ENCODE data around the gene HIGD2B.
"Not testable (repeated sequence)": the region's sequence is repeated elsewhere in the genome, so short reads cannot be mapped to it uniquely, and the experiment has no call there.

HIGD2B gene

DNA sequence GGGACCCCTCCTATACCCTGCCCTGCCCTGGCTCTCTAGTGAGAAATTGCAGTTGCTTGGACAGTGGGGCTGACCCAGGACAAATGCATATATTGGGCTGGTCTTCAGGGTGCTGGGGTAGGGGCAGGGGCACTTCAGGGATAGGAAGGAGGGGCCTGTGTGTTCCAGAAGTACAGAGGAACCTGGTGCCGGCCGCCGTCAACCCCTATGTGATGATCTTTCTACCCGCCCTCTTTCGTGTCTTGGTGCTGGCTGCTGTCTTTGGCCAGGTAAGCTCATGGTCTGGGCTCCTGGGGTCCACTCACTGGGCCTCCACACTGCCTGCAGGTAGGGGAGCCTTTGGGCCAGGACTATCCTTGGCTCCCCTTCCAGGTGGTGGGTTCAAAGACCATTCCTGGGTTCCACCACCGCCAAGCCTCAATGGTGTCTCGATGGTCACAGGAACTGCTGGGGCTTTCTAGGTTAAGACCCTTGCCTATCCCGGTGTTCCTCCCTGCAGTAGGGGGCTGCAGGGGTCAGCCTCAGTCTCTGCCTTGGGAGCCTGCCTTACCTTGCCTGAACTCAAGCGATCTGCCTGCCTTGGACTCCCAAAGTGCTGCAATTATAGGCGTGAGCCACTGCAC is 37.2 kb downstream of the HIGD2B start:
- H3K4me1 ChIP-seq (ENCODE audit: insufficient read depth, low read length, severe bottlenecking); H3K9ac ChIP-seq (ENCODE audit: low read length); H3K9me2 ChIP-seq (ENCODE audit: low read depth, low read length); H3K27ac ChIP-seq (ENCODE audit: low read depth, low read length, poor library complexity, severe bottlenecking); H3K79me2 ChIP-seq (ENCODE audit: insufficient read depth, low read length); H3F3A ChIP-seq (ENCODE audit: insufficient read depth, low read length); H3K36me3 ChIP-seq (ENCODE audit: insufficient read depth, low read length); H3K4me2 ChIP-seq (ENCODE audit: low read length); H3K9me3 ChIP-seq (ENCODE audit: low read length); H4K20me1 ChIP-seq (ENCODE audit: insufficient read depth, low read length); H3K4me3 ChIP-seq (ENCODE audit: low read depth, low read length, poor library complexity, severe bottlenecking); H3K27me3 ChIP-seq (ENCODE audit: insufficient read depth, low read length); H2AFZ ChIP-seq (ENCODE audit: low read length): not testable (repeated sequence)

DNA sequence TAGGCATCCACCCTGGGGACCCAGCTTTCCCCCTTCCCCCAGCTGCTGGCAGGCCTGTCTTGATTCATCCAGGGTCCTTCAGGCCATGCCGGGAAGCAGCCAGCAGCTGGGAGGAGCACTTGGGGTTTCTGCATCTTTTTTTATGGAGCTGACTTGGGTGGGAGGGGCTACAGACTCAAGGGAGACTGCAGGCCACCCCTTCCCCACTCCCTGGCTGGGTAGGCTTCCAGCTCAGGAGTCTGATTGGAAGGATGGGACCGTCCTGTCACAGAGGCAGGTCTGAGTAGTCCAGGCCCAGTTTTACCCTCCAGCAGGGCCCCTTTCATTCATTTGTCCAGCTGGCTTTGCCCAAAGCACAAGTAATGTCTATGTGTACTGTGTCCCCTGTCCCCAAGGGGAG is 43.7 kb downstream of the HIGD2B start:
- not testable (repeated sequence) for H3K79me2 ChIP-seq (ENCODE audit: insufficient read depth, low read length); H4K20me1 ChIP-seq (ENCODE audit: insufficient read depth, low read length); H3F3A ChIP-seq (ENCODE audit: insufficient read depth, low read length); H3K4me3 ChIP-seq (ENCODE audit: low read depth, low read length, poor library complexity, severe bottlenecking); H3K9ac ChIP-seq (ENCODE audit: low read length); H3K4me2 ChIP-seq (ENCODE audit: low read length); H3K9me3 ChIP-seq (ENCODE audit: low read length); H3K36me3 ChIP-seq (ENCODE audit: insufficient read depth, low read length); H2AFZ ChIP-seq (ENCODE audit: low read length); H3K9me2 ChIP-seq (ENCODE audit: low read depth, low read length); H3K27ac ChIP-seq (ENCODE audit: low read depth, low read length, poor library complexity, severe bottlenecking); H3K27me3 ChIP-seq (ENCODE audit: insufficient read depth, low read length); H3K4me1 ChIP-seq (ENCODE audit: insufficient read depth, low read length, severe bottlenecking)

DNA sequence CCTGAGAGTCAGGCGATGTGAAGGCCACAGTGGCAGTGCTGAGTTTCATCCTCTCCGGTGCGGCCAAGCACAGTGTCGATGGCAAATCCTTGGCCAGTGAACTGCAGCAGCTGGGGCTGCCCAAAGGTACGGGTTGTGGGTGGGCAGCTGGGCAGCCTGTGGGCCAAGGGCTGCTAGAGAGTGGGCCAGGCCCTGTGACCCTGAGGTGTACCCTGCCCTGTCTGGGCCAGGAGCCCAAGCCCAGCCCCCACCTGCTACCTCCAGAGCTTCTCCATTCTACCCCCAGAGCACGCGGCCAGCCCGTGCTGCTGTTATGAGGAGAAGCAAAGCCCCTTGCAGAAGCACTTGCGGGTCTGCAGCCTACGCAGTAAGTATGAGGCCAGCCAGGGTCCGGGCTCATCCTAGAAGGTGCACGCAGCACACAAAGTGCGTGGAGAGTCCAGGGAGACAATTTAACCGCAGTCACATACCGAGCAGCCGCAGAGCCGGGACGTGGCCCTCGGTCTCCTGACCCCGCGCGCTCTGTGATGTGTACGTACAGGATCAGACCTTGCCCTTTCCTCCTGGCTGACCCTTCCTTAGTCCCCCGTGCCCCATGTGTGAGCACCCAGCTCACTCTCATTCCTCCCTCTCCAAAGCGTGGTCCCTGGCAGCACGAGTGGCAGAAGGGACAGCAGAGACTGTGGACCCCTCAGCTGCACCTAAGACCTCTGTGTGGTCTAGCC is 46.1 kb downstream of the HIGD2B start:
- H3K9me3 ChIP-seq (ENCODE audit: low read length); H3K79me2 ChIP-seq (ENCODE audit: insufficient read depth, low read length); H2AFZ ChIP-seq (ENCODE audit: low read length); H3K27me3 ChIP-seq (ENCODE audit: insufficient read depth, low read length); H3K27ac ChIP-seq (ENCODE audit: low read depth, low read length, poor library complexity, severe bottlenecking); H4K20me1 ChIP-seq (ENCODE audit: insufficient read depth, low read length); H3K4me1 ChIP-seq (ENCODE audit: insufficient read depth, low read length, severe bottlenecking); H3K4me3 ChIP-seq (ENCODE audit: low read depth, low read length, poor library complexity, severe bottlenecking); H3F3A ChIP-seq (ENCODE audit: insufficient read depth, low read length); H3K9me2 ChIP-seq (ENCODE audit: low read depth, low read length); H3K9ac ChIP-seq (ENCODE audit: low read length); H3K36me3 ChIP-seq (ENCODE audit: insufficient read depth, low read length); H3K4me2 ChIP-seq (ENCODE audit: low read length): not testable (repeated sequence)

DNA sequence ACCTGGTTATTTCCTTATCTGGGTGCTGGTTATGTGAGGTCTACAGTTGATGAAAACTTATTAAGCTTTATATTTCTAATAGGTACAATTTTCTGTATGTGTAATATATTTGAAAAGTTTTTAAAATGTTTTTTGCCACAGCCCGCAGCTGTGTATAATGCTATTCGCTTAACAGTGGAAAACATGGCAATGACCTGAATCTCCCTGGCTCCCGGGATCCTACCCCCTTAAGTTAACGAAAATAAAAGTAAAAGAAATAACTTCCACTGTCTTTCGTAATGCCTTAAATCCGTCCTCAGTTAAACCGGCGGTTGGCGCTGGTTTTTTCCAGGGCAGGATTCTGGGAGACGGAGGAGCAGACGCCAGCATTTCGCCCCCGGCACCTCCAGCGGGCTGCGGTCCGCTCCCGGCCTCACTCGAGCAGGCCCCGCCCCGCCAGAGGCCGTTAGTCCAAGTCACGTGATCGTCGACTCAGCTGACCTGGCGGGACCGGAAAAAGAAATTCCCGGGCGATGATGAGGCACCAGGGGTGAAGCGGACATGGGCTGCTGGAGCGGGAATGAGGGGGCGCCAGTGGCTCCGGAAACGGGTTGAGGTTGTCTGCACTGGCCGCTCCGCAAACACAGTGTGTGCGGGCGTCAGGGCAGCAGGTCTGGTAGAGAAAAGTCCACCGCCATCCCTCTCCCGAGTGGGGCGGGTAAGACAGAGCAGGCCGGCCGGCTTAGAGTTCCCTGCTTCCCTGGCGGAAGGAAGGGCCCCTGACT is 49.3 kb downstream of the HIGD2B start:
- not testable (repeated sequence) for H3K9me2 ChIP-seq (ENCODE audit: low read depth, low read length); H3K36me3 ChIP-seq (ENCODE audit: insufficient read depth, low read length); H3K27ac ChIP-seq (ENCODE audit: low read depth, low read length, poor library complexity, severe bottlenecking); H2AFZ ChIP-seq (ENCODE audit: low read length); H3K4me2 ChIP-seq (ENCODE audit: low read length); H3K9me3 ChIP-seq (ENCODE audit: low read length); H3K4me1 ChIP-seq (ENCODE audit: insufficient read depth, low read length, severe bottlenecking); H4K20me1 ChIP-seq (ENCODE audit: insufficient read depth, low read length); H3F3A ChIP-seq (ENCODE audit: insufficient read depth, low read length); H3K79me2 ChIP-seq (ENCODE audit: insufficient read depth, low read length); H3K27me3 ChIP-seq (ENCODE audit: insufficient read depth, low read length); H3K9ac ChIP-seq (ENCODE audit: low read length)
- peak overlapping the region; percentile 52 for H3K4me3 ChIP-seq (ENCODE audit: low read depth, low read length, poor library complexity, severe bottlenecking)

DNA sequence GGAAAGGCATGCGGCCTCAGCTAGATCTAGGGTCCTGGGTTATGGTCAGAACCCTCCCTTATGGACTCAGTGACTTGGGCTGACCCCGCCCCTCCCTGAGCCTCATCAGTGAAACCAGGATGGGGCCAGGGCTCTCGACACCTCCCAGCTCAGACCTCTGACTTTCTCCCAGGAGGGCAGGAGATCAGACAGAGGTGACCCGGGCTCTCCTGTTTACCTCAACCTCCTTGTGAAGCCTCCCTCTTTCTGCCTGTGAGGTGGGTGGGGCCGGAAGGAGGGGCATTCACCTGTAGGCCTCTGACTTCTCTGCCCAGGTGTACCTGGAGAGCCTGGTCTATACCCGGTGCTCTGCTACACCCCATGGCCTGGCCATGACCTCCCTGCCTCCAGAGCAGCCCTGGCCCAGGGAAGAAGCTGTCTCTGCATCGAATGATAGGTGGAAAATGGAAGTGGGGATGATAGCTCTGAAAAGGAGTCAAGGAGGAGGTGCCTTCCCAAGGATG is 56.9 kb downstream of the HIGD2B start:
- H3K27ac ChIP-seq (ENCODE audit: low read depth, low read length, poor library complexity, severe bottlenecking); H3K9me3 ChIP-seq (ENCODE audit: low read length); H3K9me2 ChIP-seq (ENCODE audit: low read depth, low read length); H3K4me3 ChIP-seq (ENCODE audit: low read depth, low read length, poor library complexity, severe bottlenecking); H3K36me3 ChIP-seq (ENCODE audit: insufficient read depth, low read length); H3K4me2 ChIP-seq (ENCODE audit: low read length); H2AFZ ChIP-seq (ENCODE audit: low read length); H3K79me2 ChIP-seq (ENCODE audit: insufficient read depth, low read length); H3F3A ChIP-seq (ENCODE audit: insufficient read depth, low read length); H3K27me3 ChIP-seq (ENCODE audit: insufficient read depth, low read length); H4K20me1 ChIP-seq (ENCODE audit: insufficient read depth, low read length); H3K4me1 ChIP-seq (ENCODE audit: insufficient read depth, low read length, severe bottlenecking); H3K9ac ChIP-seq (ENCODE audit: low read length): not testable (repeated sequence)
